ENCODE data around the gene LRRFIP1. TPM values are rescaled to one million over a fixed set of nuclear protein-coding genes. Genes with fewer than 3 reads are reported as not detected.
A peak's percentile ranks its signal among the peaks of the same experiment; 100 is the strongest.

LRRFIP1 gene
- total and polyA plus RNA-seq, 2 of the 13 experiments (the other 11 are each of a cell fraction or from before 2014, with no cell fraction given): 15.9 to 40.5 TPM

GRCh38 chr2:237673130-237674001, 46.0 kb downstream of the LRRFIP1 start (continued):
- TF ChIP-seq THAP9 (CRISPR knock-in tag; IDR thresholded peaks at IDR 0.05; ENCODE audit: borderline replicate concordance): no peak
- no peak for TF ChIP-seq ZNF276 (CRISPR knock-in tag; IDR thresholded peaks at IDR 0.05; ENCODE audit: low read depth)
- no peak for TF ChIP-seq ZNF430 (CRISPR knock-in tag; IDR thresholded peaks at IDR 0.05)
- TF ChIP-seq SPEN (CRISPR knock-in tag; IDR thresholded peaks at IDR 0.05; ENCODE audit: low read depth): no peak
- no peak for TF ChIP-seq PATZ1 (CRISPR knock-in tag; IDR thresholded peaks at IDR 0.05)
- TF ChIP-seq ZNF572 (CRISPR knock-in tag; IDR thresholded peaks at IDR 0.05): no peak
- peak; percentile 92 for TF ChIP-seq RAD21 (CRISPR knock-in tag; IDR thresholded peaks at IDR 0.05)
- no peak for TF ChIP-seq SP5 (CRISPR knock-in tag; IDR thresholded peaks at IDR 0.05; ENCODE audit: borderline replicate concordance, low read depth)
- TF ChIP-seq PRDM10 (CRISPR knock-in tag; IDR thresholded peaks at IDR 0.05; ENCODE audit: low read depth): no peak
- no peak for TF ChIP-seq ZNF569 (CRISPR knock-in tag; IDR thresholded peaks at IDR 0.05; ENCODE audit: borderline replicate concordance)
- TF ChIP-seq RARA (CRISPR knock-in tag; IDR thresholded peaks at IDR 0.05): 0 out of 2 replicates have a peak, but pooled peaks have one; percentile 22
- TF ChIP-seq GLI4 (CRISPR knock-in tag; IDR thresholded peaks at IDR 0.05; ENCODE audit: borderline replicate concordance): 0 out of 2 replicates have a peak, but pooled peaks have one; percentile 77
- no peak for TF ChIP-seq ZBTB37 (CRISPR knock-in tag; IDR thresholded peaks at IDR 0.05)
- TF ChIP-seq ZNF547 (CRISPR knock-in tag; IDR thresholded peaks at IDR 0.05): no peak
- 0 out of 2 replicates have a peak, but pooled peaks have one; percentile 32 for TF ChIP-seq ZNF839 (CRISPR knock-in tag; IDR thresholded peaks at IDR 0.05; ENCODE audit: borderline replicate concordance)
- peak; percentile 55; the same call in 1 of the 2 replicates for TF ChIP-seq FOXA3 (CRISPR knock-in tag; IDR thresholded peaks at IDR 0.05)

All from HepG2 (cell line).